NCI-H128 (cell line): ENCODE data around the gene CPTP.
"Not testable (repeated sequence)": the region's sequence is repeated elsewhere in the genome, so short reads cannot be mapped to it uniquely, and the experiment has no call there.

Source experiments
- DNase-seq: peaks from one replicate; lab custom pipeline; 2025; ENCODE audit not compliant: unreplicated experiment; lab: John Stamatoyannopoulos, UW

CPTP gene

GRCh38 chr1:1305300-1306069, 19.1 kb upstream of the CPTP start:
- no peak for DNase-seq

- no peak for DNase-seq
Observed at GRCh38 chr1:1306070-1306660, 18.4 kb upstream of the CPTP start.

- DNase-seq: no peak
Observed at GRCh38 chr1:1306661-1307260, 17.8 kb upstream of the CPTP start.

- DNase-seq: no peak
Observed at GRCh38 chr1:1307261-1307922, 17.2 kb upstream of the CPTP start.

GRCh38 chr1:1307923-1308755, 16.5 kb upstream of the CPTP start, which contains the start of the genes ACAP3 and PUSL1:
Gene ACAP3, minus strand, starts transcription at chr1:1307930. Its CDS starts 115 bp downstream, at chr1:1307815.
Gene PUSL1, plus strand, starts transcription at chr1:1308597. Its CDS starts 47 bp downstream, at chr1:1308644.
- DNase-seq: peak; percentile 77

- DNase-seq: no peak
Observed at GRCh38 chr1:1308756-1309250, 15.8 kb upstream of the CPTP start.

- no peak for DNase-seq
Observed at GRCh38 chr1:1309251-1310108, 15.1 kb upstream of the CPTP start.

GRCh38 chr1:1310109-1310385, 14.6 kb upstream of the CPTP start:
- DNase-seq: no peak

GRCh38 chr1:1310476-1311053, 14.0 kb upstream of the CPTP start:
- DNase-seq: no peak

GRCh38 chr1:1311107-1312104, 13.2 kb upstream of the CPTP start:
- no peak for DNase-seq

- DNase-seq: no peak
Observed at GRCh38 chr1:1312450-1313314, 11.9 kb upstream of the CPTP start.

- DNase-seq: no peak
Observed at GRCh38 chr1:1313500-1314236, 10.9 kb upstream of the CPTP start.

GRCh38 chr1:1314237-1314586, 10.4 kb upstream of the CPTP start:
- DNase-seq: no peak

GRCh38 chr1:1314678-1315335, 9.8 kb upstream of the CPTP start:
- no peak for DNase-seq

- DNase-seq: no peak
Observed at GRCh38 chr1:1315435-1315954, 9.1 kb upstream of the CPTP start.

- not testable (repeated sequence) for DNase-seq
Observed at GRCh38 chr1:1316199-1316598, 8.4 kb upstream of the CPTP start.
